HG02973 (cell line): ENCODE data around the gene TPSB2.
"Not testable (repeated sequence)": the region's sequence is repeated elsewhere in the genome, so short reads cannot be mapped to it uniquely, and the experiment has no call there.

Experiments used
- ATAC-seq: cut with Tn5 transposase; IDR thresholded peaks from one replicate; pipeline ENCODE4 v1.9.1; 2021; ENCODE audit warnings: moderate library complexity; ENCODE audit not compliant: unreplicated experiment

Gene TPSB2

DNA sequence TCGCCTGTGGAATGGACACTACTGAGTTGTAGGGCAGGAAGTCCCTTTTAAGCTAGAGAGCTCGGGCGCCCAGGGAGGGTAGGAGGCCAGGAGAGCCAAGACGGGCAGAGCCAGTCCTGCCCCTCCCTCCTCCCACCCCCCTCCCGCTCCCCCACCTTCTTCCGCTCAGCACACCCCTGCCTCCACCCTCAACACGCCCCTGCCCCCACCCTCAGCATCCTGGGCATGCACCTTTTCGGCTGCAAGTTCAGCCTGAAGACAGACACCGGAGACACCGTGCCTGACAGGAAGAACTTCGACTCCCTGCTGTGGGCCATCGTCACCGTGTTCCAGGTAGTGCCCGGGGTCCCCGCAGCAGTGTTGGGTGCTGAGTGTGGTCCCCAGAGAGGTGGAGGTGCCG is 23.2 kb downstream of the TPSB2 start:
- no peak for ATAC-seq

DNA sequence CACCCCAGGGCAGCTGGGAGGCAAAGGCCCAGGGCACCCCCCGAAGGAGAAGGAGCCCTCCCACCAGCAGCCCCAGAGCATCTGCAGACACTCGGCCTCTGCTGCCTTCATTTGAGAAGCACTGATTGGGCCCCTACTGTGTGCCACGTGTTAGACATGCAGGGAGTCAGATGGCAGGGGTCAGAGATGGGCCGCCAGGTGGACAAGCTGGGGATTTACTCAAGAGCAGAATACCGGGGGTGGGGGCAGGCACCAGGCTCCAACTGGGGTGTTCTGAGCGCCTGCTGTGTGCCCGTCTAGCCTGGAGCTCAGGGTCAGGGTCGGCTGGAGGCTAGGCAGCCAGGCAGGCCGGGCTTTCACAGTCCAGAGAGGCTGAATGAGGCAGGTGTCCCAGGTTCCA is 23.7 kb downstream of the TPSB2 start:
- no peak for ATAC-seq

DNA sequence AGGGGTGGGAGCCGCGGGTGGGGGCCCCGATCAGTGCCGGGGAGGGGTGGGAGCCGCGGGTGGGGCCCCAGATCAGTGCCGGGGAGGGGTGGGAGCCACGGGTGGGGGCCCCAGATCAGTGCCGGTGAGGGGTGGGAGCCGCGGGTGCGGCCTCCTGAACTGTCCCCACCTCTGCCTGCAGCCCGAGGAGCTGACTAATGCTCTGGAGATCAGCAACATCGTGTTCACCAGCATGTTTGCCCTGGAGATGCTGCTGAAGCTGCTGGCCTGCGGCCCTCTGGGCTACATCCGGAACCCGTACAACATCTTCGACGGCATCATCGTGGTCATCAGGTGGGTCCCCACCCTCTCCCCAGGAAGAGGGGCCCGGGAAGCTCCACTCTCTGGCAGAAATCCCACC is 25.1 kb downstream of the TPSB2 start:
- ATAC-seq: no peak

DNA sequence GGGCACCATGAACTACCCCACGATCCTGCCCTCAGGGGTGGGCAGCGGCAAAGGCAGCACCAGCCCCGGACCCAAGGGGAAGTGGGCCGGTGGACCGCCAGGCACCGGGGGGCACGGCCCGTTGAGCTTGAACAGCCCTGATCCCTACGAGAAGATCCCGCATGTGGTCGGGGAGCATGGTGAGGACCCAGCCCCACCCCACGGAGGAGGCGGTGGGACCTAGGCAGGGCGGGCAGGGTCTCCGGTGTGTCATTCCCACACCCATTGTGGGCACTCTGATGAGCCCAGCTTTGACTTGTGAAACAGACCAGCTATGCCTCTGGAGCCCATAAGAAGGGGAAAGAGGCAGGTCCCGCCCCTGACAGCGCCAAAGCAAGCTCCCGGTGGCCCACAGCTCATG is 27.7 kb downstream of the TPSB2 start:
- ATAC-seq: no peak

DNA sequence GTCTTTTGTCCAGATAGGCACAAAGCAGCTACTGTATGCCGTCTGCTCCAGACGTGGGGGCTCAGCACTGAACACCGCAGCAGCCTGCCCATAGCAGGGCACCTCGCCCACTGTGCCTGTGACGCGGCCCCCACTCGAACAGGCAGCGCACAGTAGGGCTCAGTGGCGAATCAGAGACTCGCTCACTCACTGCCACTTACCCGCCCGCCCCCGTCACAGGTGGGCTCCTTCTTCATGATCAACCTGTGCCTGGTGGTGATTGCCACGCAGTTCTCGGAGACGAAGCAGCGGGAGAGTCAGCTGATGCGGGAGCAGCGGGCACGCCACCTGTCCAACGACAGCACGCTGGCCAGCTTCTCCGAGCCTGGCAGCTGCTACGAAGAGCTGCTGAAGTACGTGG is 28.5 kb downstream of the TPSB2 start:
- ATAC-seq: no peak

DNA sequence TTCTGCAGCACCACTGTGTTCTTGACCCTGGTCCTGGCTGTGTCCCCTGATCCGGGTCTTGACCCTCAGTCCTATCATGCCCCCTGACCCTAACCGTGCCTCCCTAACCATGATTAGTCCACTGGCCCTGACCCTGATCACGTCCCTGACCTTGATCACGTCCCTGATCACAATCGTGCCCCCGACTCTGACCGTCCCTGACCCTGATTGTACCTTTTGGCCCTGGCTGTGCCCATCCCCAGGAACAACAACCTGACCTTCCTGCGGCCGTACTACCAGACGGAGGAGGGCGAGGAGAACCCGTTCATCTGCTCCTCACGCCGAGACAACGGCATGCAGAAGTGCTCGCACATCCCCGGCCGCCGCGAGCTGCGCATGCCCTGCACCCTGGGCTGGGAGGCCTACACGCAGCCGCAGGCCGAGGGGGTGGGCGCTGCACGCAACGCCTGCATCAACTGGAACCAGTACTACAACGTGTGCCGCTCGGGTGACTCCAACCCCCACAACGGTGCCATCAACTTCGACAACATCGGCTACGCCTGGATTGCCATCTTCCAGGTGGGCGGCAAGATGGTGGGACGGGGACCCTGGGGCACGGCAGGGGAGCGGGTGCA is 29.9 kb downstream of the TPSB2 start:
- no peak for ATAC-seq

DNA sequence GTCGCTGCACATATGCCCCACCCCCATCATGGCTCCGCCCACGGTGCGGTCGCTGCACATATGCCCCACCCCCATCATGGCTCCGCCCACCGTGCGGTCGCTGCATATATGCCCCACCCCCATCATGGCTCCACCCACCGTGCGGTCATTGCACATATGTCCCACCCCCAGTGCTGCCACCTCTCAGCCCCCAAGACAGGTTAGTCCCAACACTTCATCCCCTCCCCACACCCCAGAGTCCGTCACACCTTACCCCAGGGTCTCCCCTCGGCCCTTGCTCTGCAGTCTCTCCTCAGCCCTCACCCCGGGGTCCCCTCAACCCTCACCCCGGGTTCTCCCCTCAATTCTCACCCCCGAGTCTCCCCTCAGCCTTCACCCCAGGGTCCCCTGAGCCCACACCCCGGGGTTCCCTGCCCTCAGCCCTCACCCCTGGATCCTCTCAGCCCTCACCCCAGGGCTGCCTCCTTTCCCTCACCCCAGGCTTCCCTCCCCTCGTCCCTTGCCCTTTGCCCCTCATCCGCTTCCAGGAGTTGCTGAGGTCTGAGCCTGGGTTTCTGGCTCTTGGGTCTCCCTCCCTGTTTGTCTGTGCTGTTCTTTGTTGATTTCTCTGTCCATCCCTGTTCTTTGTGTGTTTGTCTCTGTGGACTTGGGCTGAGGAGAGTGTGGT is 30.5 kb downstream of the TPSB2 start:
- no peak for ATAC-seq

DNA sequence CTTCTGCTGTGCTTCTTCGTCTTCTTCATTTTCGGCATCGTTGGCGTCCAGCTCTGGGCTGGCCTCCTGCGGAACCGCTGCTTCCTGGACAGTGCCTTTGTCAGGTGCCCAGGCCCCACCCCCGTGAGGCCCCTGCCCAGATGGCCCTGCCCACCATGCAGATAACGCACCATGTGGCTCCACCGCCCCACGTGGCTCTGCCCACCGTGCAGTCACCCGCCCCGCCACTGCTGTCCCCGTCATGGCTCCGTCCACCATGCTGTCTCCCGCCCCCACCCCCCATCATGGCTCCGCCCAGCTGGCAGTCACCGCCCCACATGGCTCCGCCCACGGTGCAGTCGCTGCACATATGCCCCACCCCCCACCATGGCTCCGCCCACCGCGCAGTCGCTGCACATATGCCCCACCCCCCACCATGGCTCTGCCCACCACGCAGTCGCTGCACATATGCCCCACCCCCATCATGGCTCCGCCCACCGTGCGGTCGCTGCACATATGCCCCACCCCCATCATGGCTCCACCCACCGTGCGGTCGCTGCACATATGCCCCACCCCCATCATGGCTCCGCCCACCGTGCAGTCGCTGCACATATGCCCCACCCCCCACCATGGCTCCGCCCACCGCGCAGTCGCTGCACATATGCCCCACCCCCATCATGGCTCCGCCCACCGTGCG is 31.2 kb downstream of the TPSB2 start:
- ATAC-seq: not testable (repeated sequence)

DNA sequence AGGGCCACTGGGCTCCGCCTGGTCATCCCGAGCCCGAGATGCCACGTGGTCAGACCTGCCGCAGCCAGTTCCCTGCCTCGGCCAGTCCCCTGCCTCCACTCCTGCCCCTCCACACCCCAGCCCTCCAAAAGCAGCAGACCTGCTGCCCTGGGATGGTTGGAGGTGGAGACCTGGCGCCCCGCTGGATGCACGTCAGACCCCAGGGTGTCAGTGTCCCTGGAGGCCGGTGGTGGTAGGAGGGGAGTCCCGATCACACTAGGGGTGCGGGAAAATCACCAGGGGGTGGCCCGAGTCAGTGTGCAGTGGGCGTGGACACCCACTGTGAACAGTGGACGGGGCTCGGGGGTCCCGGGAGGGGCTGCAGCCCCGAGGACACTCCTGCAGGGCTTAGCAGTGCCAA is 31.8 kb downstream of the TPSB2 start:
- no peak for ATAC-seq

DNA sequence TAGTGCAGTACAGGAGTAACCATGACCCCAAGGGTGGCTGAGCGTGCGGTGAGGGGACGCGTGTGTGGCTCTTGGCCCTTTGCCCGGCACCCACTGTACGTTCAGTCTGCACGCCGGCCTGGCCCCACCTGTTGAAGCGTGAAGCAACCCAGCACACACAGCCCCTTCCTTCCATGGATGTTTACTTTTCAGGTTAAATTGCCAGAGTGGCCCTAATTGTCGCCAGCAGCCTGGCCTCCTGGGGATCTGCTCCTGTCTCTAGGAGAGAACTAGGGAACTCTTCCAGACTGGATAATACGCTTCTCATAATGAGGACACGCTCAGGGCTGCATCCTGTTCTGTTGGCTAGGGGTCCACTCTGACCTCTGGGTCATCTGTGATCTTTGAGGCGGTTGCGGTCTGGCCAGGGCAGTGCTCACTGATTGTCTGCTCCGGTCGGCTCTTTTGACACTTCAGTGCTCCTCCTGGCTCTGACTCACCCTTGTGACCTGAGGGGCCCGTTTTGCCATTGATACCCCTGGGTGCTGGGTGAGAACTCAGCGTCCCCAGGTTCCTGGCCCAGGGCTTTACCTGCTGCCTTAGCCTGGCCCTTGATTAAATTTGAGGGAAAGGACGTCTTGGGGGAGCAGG is 32.6 kb downstream of the TPSB2 start:
- no peak for ATAC-seq

DNA sequence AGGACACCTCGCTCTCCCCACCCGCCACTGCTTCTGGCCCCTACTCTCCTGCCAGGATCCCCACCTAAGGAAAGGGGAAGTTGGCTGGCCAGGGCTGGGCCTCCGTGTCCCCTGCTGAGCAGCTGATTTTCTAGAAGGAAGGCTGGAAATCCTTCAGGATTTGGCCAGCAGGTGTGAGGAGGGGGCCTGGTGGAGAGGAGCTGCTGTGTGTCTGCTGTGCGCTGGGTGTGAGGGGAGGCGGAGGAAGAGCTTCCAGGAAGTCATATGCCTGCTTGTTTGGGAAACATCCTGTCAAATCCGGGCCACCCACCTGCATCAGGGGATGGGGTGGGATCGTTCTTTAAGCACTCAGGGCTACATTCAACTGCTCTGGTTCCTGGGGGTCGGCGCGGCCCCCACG is 33.5 kb downstream of the TPSB2 start:
- no peak for ATAC-seq

DNA sequence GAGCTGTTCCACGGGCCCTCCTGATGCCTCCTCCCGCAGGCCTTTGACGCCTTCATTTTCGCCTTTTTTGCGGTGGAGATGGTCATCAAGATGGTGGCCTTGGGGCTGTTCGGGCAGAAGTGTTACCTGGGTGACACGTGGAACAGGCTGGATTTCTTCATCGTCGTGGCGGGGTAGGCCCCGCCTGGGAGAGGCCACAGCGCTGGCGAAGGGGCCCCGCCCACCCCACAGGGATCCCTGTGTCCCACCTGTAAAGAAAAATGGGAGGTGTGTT is 34.7 kb downstream of the TPSB2 start:
- ATAC-seq: no peak

DNA sequence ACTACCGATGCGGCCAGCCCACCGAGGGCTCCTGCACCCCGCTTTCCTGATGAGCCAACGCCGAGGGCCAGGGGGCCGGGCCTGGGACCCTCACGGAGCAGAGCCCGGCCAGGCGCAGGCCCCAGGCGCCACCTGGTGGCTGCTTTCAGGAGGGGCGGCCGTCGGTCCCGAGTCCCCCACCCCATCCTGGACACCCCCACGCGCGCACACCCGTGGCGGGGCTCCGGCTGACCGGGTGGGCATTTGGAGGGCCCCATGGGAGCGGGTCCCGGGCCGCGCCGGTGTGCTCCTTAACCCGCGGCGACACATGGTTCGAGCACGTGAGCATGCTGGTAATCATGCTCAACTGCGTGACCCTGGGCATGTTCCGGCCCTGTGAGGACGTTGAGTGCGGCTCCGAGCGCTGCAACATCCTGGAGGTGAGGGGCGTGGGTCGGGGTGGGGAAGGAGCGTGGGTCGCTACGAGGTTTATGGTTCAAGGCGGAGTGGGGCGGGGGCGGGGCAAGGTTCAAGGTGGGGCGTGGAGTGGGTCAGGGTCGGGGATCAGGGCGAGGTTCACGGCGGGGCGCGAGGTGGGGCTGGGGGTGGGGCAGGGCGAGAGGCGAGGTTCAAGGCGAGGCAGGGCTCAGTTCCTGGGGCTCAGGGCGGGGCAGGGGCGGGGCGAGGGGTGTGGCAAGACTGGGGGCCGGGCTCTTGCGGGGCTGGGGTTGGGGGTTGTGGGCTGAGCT is 35.2 kb downstream of the TPSB2 start:
- ATAC-seq: no peak

DNA sequence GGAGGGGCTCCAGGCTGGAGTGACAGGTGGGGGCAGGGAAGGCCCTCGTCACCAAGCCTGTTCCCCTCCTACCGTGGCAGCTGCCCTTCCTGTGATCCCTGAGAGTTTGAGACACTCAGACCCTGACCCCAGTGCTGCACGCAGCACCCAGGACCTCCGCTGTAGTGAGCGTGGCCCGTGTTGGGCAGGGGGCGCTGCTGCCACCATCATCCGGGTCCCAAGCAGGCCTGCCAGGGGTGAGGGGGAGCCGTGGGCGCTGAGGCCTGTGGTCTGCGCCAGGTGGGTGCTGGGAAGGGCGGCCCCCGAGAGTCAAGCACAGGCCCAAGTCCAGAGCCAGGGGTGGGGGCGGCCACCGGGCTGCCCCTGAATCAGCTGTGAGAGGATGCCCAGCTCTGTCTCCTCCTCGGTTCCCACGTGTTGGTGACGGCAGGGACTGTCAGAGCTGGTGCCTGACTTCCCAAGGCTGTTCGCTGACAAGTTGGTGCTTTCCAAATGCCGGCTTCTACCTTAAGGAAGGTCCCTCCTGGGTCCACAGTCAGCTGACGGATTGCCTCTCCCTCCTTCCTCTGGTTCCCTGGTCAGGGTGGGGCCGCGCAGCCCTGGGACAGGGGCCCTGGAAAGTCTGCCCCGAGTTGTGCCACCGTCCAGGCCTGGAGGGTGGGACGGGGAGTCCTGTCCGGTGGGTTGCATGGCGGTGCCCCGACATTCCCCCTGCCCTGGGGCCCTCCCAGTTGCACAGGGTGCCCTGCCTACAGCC is 36.0 kb downstream of the TPSB2 start:
- ATAC-seq: no peak

DNA sequence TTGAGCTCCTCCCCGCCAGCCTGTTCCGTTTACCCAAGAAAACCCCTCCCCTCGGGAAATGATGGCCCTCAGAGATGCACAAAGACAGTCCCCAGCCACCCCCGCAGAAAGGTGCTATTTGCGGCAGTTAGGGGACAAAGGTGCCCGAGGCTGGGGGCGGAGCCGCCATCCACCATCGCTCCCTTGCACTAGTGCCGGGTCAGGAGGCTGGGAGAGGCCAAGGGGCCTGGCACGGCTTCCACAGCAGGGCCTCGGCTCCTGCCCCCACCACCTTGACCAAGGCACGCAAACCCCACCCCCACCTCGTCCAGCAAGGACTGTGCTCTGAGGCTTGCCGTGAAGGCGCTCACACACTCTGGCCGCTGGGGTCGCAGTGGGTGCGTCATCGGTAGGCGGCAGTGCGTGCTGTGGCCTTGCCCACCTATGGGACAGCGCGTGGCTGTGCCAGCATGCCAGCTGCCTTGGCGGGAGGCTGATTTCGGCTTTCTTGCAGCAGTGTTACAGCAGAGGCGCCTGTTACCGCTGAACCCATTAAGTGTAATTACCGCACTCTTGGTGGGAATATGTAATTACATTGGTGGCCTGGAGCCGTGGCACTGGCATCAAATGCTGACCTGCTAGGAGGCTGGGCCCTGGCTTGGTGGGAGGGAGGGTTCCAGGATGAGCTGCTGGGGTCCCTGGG is 36.7 kb downstream of the TPSB2 start:
- ATAC-seq: no peak

DNA sequence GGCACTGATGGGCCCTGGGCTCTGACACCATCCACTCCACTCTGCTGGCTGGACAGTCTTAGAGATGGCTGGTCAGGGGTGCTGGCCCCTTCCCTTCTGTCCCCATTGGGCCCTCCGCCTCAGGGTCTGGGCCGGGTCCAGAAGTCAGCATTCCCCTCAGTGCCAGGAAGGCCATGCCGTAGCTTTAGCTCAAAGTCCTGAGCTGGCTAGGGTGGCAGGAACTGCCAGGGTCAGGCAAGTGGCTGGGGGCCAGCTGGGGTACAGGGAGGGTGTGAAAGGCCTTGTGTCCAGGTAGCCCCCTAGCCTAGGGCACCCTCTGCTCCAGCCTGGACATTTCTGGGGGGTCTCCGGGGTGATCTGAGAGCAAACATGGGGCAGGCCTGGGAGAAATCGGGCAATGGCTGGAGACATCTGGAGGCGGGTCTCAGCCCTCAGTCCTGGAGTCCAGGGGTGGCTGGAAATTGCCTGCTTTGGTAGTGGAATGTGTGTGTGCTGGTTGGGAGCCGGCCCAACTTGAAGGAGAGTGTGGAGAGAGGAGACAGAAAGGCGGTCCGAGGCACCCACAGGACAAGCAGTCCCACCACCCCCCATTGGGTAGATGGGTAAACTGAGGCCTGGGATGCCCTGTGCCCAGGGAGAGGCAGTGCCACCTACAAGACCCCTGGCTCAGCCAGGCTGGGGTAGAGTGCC is 37.5 kb downstream of the TPSB2 start:
- ATAC-seq: no peak

DNA sequence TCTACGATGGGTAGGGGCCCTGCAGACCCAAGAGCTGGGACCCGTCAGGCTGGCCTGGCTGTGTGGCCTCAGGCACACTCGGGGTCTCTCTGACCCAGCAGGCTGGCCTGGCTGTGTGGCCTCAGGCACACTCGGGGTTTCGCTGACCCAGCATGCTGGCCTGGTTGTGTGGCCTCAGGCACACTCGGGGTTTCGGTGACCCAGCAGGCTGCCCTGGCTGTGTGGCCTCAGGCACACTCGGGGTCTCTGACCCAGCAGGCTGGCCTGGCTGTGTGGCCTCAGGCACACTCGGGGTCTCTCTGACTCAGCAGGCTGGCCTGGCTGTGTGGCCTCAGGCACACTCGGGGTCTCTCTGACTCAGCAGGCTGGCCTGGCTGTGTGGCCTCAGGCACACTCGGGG is 39.2 kb downstream of the TPSB2 start:
- ATAC-seq: not testable (repeated sequence)

DNA sequence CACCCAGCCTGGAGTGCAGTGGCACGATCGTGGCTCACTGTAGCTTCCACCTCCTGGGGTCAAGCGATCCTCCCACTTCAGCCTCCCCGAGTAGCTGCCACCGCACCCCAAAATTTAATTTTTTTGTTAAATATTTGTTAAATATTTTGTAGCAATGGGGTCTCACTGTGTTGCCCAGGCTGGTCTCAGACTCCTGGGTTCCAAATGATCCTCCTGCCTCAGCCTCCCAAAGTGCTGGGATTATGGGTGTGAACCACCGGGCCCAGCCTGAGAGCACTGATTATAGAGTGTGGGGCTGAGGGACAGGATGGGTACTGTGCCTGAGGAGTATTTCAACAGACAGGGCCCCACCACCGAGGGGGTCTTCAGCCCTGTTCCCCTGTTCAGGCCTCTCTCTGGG is 40.5 kb downstream of the TPSB2 start:
- no peak for ATAC-seq

DNA sequence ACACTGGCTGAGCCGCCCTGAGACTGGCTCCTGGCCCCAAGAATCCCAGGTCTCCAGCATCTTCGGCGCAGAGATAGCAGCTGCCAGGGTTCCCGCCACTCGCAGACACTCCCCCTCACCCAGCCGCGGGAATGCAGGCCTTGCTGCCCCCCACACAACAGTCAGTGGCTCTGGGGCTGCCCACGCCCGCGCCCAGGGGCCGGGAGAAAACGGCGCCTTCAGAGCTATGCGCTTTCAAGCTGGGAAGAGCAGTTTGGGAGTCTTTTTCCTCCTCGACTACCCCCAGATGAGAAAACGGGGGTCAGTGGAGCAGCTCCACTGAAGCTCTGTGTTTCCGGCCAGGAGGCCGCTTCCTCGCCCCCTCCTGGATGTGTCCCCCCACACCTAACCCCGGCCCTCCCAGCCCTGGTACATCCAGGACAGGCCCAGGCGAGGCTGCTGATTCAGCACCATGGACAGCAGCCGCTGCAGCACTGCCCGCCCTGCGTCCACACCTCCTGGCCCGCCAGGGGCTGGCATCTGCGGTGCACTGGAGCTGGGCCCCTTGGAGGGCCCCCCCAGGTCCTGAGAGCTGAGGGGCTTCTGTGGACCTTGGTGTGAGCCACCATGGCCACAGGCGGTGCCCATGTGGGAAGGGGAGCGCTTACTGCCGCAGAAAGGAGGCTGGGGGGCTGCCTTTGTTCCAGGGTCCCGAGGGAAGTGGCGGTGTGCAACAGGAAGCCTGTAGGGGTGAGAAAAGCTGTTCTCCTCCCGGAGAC is 41.4 kb downstream of the TPSB2 start:
- ATAC-seq: no peak
